SK-N-SH (cell line): ENCODE data around the gene AHCYL2. TPM values are rescaled to one million over a fixed set of nuclear protein-coding genes. Genes with fewer than 3 reads are reported as not detected.

Experiments used
- CTCF ChIA-PET: fragments of 300-600, 350-600 bp; formaldehyde crosslinking; extraction: SDS; loops from one replicate; lab custom pipeline; 2021; lab: Yijun Ruan, JAX
- POLR2A ChIA-PET: fragments of 350-600 bp; sonication (Branson Sonifier 250); formaldehyde crosslinking; extraction: SDS; loops from one replicate; lab custom pipeline; 2020; ENCODE audit warnings: antibody characterized with exemption, inconsistent platforms; lab: Yijun Ruan, JAX
- DNase-seq: peaks from one replicate; pipeline ENCODE4 v3.0.0; 2012
- H2AFZ ChIP-seq: fragments of 200-600 bp; sonication (generic); 2 replicates; pipeline ENCODE4 v1.8.1; 2016; ENCODE audit warnings: antibody characterized with exemption, mild to moderate bottlenecking, low read depth
- H3F3A ChIP-seq: fragments of 200-600 bp; sonication (generic); replicated peaks from 2 replicates; pipeline ENCODE3; 2016; ENCODE audit warnings: antibody characterized with exemption, mild to moderate bottlenecking; ENCODE audit not compliant: insufficient read depth
- H3K27ac ChIP-seq, 2 experiments: fragments of 200-500 bp in 1 of 2; fragments of 200-600 bp in 1 of 2; sonication (Bioruptor generic) in 1 of 2; sonication (generic), shearing (Covaris generic) in 1 of 2; 2 replicates each; pipeline versions ENCODE4 v1.5.1 to v1.6.1; 2014 to 2016; ENCODE audit warnings: low read depth in 2 of 2, inconsistent platforms in 1 of 2, low read length in 1 of 2, mild to moderate bottlenecking in 1 of 2, mixed read lengths in 1 of 2
- H3K27me3 ChIP-seq: fragments of 200-600 bp; sonication (generic), shearing (Covaris generic); 2 replicates; pipeline ENCODE4 v1.6.1; 2016; ENCODE audit warnings: mixed run types; ENCODE audit not compliant: insufficient read depth
- H3K36me3 ChIP-seq, 2 experiments: fragments of 200-500 bp in 1 of 2; fragments of 200-600 bp in 1 of 2; sonication (Bioruptor generic) in 1 of 2; sonication (generic) in 1 of 2; replicated peaks in 1 of 2; 2 replicates each; pipeline versions ENCODE3 to v1.5.1; 2014 to 2016; ENCODE audit warnings: low read length in 1 of 2, mild to moderate bottlenecking in 1 of 2; ENCODE audit not compliant: insufficient read depth in 2 of 2, control insufficient read depth in 1 of 2
- H3K4me1 ChIP-seq, 2 experiments: fragments of 200-500 bp in 1 of 2; fragments of 200-600 bp in 1 of 2; sonication (Bioruptor generic) in 1 of 2; sonication (generic), shearing (Covaris generic) in 1 of 2; 2 replicates each; pipeline versions ENCODE4 v1.5.1 to v1.6.1; 2014 to 2016; ENCODE audit warnings: low read depth in 1 of 2, low read length in 1 of 2, mixed run types in 1 of 2; ENCODE audit not compliant: insufficient read depth in 2 of 2, control insufficient read depth in 1 of 2
- H3K4me2 ChIP-seq: fragments of 200-600 bp; sonication (generic), shearing (Covaris generic); 2 replicates; pipeline ENCODE4 v1.6.1; 2017; ENCODE audit warnings: mixed run types
- H3K4me3 ChIP-seq, 2 experiments: fragments of 200-500 bp in 1 of 2; fragments of 200-600 bp in 1 of 2; sonication (Bioruptor generic) in 1 of 2; sonication (generic), shearing (Covaris generic) in 1 of 2; 2 replicates each; pipeline versions ENCODE4 v1.5.1 to v1.8.1; 2014 to 2016; ENCODE audit warnings: low read depth in 2 of 2, inconsistent platforms in 1 of 2, low read length in 1 of 2, mild to moderate bottlenecking in 1 of 2, mixed read lengths in 1 of 2, moderate library complexity in 1 of 2
- H3K79me2 ChIP-seq: fragments of 200-600 bp; sonication (generic); 2 replicates; pipeline ENCODE4 v1.8.1; 2017; ENCODE audit warnings: mild to moderate bottlenecking; ENCODE audit not compliant: insufficient read depth
- H3K9ac ChIP-seq: fragments of 200-600 bp; sonication (generic); 2 replicates; pipeline ENCODE4 v1.6.1; 2017; ENCODE audit warnings: mixed run types
- H3K9me2 ChIP-seq: fragments of 200-600 bp; sonication (generic); 2 replicates; pipeline ENCODE4 v1.6.1; 2017; ENCODE audit warnings: mixed run types
- H3K9me3 ChIP-seq: fragments of 200-600 bp; sonication (generic); 2 replicates; pipeline ENCODE4 v1.6.1; 2017; ENCODE audit warnings: mixed run types, mild to moderate bottlenecking, moderate library complexity
- H4K20me1 ChIP-seq: fragments of 200-600 bp; sonication (generic); 2 replicates; pipeline ENCODE4 v1.6.1; 2017; ENCODE audit warnings: mild to moderate bottlenecking, mixed run types; ENCODE audit not compliant: insufficient read depth
- EP300 ChIP-seq, 2 experiments: IDR thresholded peaks; 2 replicates each; pipeline versions ENCODE4 v1.4.0 to v1.6.1; 2012; ENCODE audit warnings: borderline replicate concordance in 1 of 2, low read depth in 1 of 2, low read length in 1 of 2
- EZH2phosphoT487 ChIP-seq: fragments of 200-600 bp; sonication (generic); IDR thresholded peaks from 2 replicates; pipeline ENCODE4 v1.6.1; 2017; ENCODE audit warnings: low read depth, mixed run types, mild to moderate bottlenecking, antibody characterized with exemption, moderate library complexity, borderline replicate concordance
- GATA2 ChIP-seq: sonication (generic); formaldehyde crosslinking; IDR thresholded peaks from 2 replicates; pipeline ENCODE4 v1.5.0; 2020; ENCODE audit warnings: mild to moderate bottlenecking, missing genetic modification reagents
- MEF2A ChIP-seq: IDR thresholded peaks from 2 replicates; pipeline ENCODE4 v1.4.0; 2012; ENCODE audit warnings: low read depth, borderline replicate concordance
- NFIC ChIP-seq: IDR thresholded peaks from 2 replicates; pipeline ENCODE4 v1.4.0; 2012; ENCODE audit warnings: borderline replicate concordance
- POLR2AphosphoS5 ChIP-seq: IDR thresholded peaks from 2 replicates; pipeline ENCODE4 v1.6.1; 2012; ENCODE audit warnings: low read depth, low read length
- RAD21 ChIP-seq: IDR thresholded peaks from 2 replicates; pipeline ENCODE4 v1.6.1; 2012; ENCODE audit warnings: mild to moderate bottlenecking, low read length
- RCOR1 ChIP-seq: fragments of 150-350 bp; IDR thresholded peaks from 2 replicates; pipeline ENCODE4 v1.6.1; 2017; ENCODE audit warnings: antibody characterized with exemption, low read length
- RFX5 ChIP-seq: IDR thresholded peaks from 2 replicates; pipeline ENCODE4 v1.6.1; 2012; ENCODE audit warnings: mild to moderate bottlenecking, improper control_type of control experiment, low read length
- TAF1 ChIP-seq: IDR thresholded peaks from 2 replicates; pipeline ENCODE4 v1.6.1; 2012; ENCODE audit warnings: low read depth, mild to moderate bottlenecking, low read length, moderate library complexity, borderline replicate concordance
- TCF12 ChIP-seq: IDR thresholded peaks from 2 replicates; pipeline ENCODE4 v1.4.0; 2012
- YY1 ChIP-seq: IDR thresholded peaks from 2 replicates; pipeline ENCODE4 v1.4.0; 2012; ENCODE audit warnings: low read depth, mild to moderate bottlenecking
- WGBS: methylation state at CpG from one replicate; pipeline ENCODE4 v1.1.6; 2017; ENCODE audit warnings: low lambda C conversion rate; 5-methylcytosine and 5-hydroxymethylcytosine counted together
- polyA plus RNA-seq, 3 experiments: library from polyadenylated mRNA; depleted of rRNA; stranded (reverse); fragments of >200 nt; gene quantifications; 2 replicates each; pipeline ENCODE4 v1.2.3, GENCODE V29; 2012
- TF ChIP-seq, protein P1 (sequence below): fragments of 150-350 bp; IDR thresholded peaks from 2 replicates; pipeline ENCODE4 v1.6.1; 2017; ENCODE audit warnings: antibody characterized with exemption, low read length, low read depth, borderline replicate concordance
- TF ChIP-seq, protein P2 (sequence below): IDR thresholded peaks from 2 replicates; pipeline ENCODE4 v1.6.1; 2012; ENCODE audit warnings: mild to moderate bottlenecking, low read depth, low read length, moderate library complexity
- TF ChIP-seq, protein P3 (sequence below): IDR thresholded peaks from 2 replicates; pipeline ENCODE4 v1.4.0; 2012; ENCODE audit warnings: low read depth

Gene AHCYL2
- polyA plus RNA-seq, 1 of the 3 experiments (the other 2 are of a cell fraction): 20.4 TPM

DNA sequence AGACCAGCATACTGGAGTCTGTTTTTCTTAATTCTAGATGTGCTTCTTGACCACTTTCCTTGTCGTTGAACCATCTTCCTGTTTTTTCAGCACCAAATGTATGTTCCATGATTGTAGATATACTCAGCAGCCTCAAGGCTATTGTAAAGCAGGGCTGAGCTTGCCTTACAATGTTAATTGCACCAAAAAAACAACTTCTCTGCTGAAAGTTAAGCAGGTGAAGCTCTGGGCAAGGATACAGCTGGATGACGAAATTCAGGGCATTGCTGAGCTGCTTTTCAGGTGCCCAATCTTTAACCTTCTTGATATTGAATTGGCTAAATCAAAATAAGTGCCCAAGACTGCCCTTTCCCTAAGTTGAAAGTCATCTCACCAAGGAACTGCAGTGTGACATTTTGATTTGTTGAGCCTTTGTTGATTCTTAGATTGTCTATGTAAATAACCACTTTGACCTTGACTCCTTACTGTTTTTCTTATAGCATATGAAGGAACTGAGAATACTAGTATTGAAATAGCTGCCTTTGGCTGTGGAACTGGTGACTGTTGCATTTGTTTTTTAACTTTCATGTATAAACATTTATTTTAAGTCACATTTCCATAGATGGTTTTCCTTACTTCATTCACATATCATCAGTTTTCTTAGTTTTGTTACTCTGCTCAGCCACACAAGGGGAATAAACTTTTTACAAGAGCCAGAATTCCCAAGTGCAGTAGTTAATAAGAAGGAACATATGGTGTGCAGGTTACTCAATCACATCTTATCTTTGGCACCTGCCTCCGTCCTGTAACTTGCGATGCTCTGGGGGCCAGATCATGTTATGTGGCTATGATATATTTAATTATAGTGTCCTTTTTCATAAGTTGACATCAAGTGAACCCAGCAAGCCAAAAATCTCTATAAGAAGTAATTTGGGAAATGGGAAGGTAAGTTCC is 3.1 kb downstream of the AHCYL2 start:
- Histone ChIP-seq H3K9me2 (no peaks in the 10 kb centered on the region), H2AFZ (no peak overlapping the region), H3K27me3 (no peaks in the 10 kb centered on the region), H3K27ac (no peak overlapping the region), H3K4me1 (peaks cover 0 to 6% of the 10 kb centered on the region in 2 experiments; a peak in 3 of 4 replicates), H3K9me3 (no peaks in the 10 kb centered on the region), H3K4me3 (no peak overlapping the region), H3F3A (peaks cover 7% of the 10 kb centered on the region), H4K20me1 (no peaks in the 10 kb centered on the region), H3K79me2 (peaks cover 28% of the 10 kb centered on the region), H3K9ac (no peak overlapping the region), H3K36me3 (no peaks in the 10 kb centered on the region), H3K4me2 (no peak overlapping the region)
- CTCF ChIA-PET: interaction anchor here (0.8 to 10.2 kb wide), 8 partner anchors 10 to 417 kb away, joined by 3 to 121 read pairs (median 5); no protein-coding TSS in a partner anchor
- TF ChIP-seq POLR2AphosphoS5: no peak
- TF ChIP-seq, protein P1, sequence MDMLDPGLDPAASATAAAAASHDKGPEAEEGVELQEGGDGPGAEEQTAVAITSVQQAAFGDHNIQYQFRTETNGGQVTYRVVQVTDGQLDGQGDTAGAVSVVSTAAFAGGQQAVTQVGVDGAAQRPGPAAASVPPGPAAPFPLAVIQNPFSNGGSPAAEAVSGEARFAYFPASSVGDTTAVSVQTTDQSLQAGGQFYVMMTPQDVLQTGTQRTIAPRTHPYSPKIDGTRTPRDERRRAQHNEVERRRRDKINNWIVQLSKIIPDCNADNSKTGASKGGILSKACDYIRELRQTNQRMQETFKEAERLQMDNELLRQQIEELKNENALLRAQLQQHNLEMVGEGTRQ: no peak
- TF ChIP-seq YY1: no peak
- TF ChIP-seq, protein P2, sequence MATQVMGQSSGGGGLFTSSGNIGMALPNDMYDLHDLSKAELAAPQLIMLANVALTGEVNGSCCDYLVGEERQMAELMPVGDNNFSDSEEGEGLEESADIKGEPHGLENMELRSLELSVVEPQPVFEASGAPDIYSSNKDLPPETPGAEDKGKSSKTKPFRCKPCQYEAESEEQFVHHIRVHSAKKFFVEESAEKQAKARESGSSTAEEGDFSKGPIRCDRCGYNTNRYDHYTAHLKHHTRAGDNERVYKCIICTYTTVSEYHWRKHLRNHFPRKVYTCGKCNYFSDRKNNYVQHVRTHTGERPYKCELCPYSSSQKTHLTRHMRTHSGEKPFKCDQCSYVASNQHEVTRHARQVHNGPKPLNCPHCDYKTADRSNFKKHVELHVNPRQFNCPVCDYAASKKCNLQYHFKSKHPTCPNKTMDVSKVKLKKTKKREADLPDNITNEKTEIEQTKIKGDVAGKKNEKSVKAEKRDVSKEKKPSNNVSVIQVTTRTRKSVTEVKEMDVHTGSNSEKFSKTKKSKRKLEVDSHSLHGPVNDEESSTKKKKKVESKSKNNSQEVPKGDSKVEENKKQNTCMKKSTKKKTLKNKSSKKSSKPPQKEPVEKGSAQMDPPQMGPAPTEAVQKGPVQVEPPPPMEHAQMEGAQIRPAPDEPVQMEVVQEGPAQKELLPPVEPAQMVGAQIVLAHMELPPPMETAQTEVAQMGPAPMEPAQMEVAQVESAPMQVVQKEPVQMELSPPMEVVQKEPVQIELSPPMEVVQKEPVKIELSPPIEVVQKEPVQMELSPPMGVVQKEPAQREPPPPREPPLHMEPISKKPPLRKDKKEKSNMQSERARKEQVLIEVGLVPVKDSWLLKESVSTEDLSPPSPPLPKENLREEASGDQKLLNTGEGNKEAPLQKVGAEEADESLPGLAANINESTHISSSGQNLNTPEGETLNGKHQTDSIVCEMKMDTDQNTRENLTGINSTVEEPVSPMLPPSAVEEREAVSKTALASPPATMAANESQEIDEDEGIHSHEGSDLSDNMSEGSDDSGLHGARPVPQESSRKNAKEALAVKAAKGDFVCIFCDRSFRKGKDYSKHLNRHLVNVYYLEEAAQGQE: no peak
- TF ChIP-seq TCF12: no peak
- TF ChIP-seq EP300 (IDR thresholded peaks at IDR 0.05; ENCODE audit: borderline replicate concordance in 1 of 2, low read depth in 1 of 2, low read length in 1 of 2): peak in 1 of 2 experiments; percentile 16; a peak in 1 of 4 replicates
- TF ChIP-seq TAF1: no peak
- no peak for DNase-seq
- POLR2A ChIA-PET: no interaction called here
- WGBS: 85% methylated on average over 4 of the region's 4 CpGs

DNA sequence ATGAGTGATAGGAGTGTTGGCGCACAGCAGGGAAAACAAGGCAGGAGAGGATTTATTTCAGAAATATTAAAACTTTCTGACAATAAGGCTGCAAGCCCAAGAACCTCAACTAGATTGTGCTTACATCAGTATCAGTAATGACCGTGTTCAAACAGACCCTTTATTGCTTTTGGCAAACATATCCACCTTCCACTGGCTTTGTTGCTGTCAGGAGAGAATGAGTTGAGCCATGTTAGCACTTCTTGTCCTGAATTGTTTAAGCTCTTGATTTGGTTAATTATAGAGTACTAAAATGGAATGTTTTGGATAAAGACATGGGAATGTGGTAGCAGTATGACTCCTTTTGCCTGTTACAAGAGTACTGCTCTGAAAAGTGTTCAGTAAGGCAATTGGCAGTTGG is 3.8 kb downstream of the AHCYL2 start:
- Histone ChIP-seq H3K27me3 (no peaks in the 10 kb centered on the region), H3F3A (peaks cover 6% of the 10 kb centered on the region), H3K9me2 (no peaks in the 10 kb centered on the region), H3K9ac (no peak overlapping the region), H3K27ac (no peak overlapping the region), H3K36me3 (no peaks in the 10 kb centered on the region), H3K4me1 (peaks cover 0 to 6% of the 10 kb centered on the region in 2 experiments; a peak in 3 of 4 replicates), H2AFZ (no peak overlapping the region), H3K9me3 (no peaks in the 10 kb centered on the region), H3K4me2 (no peak overlapping the region), H3K79me2 (peaks cover 31% of the 10 kb centered on the region), H4K20me1 (no peaks in the 10 kb centered on the region), H3K4me3 (no peak overlapping the region)
- 94% methylated on average over 2 of the region's 2 CpGs for WGBS
- no peak for DNase-seq
- ChIA-PET CTCF (interaction anchor here (0.8 to 10.2 kb wide), 8 partner anchors 10 to 416 kb away, joined by 3 to 121 read pairs (median 5); no protein-coding TSS in a partner anchor), POLR2A (no interaction called here)
- TF ChIP-seq, protein P2: no peak
- no peak for TF ChIP-seq EZH2phosphoT487
- no peak for TF ChIP-seq RCOR1
- TF ChIP-seq, protein P1: no peak
- no peak for TF ChIP-seq GATA2
- TF ChIP-seq NFIC: no peak
- TF ChIP-seq, protein P3, sequence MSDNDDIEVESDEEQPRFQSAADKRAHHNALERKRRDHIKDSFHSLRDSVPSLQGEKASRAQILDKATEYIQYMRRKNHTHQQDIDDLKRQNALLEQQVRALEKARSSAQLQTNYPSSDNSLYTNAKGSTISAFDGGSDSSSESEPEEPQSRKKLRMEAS: no peak
- TF ChIP-seq RAD21: no peak
- TF ChIP-seq MEF2A: no peak
- TF ChIP-seq RFX5: no peak
